HG02970 (cell line): ENCODE data around the gene ALDOC.
"Not testable (repeated sequence)": the region's sequence is repeated elsewhere in the genome, so short reads cannot be mapped to it uniquely, and the experiment has no call there.

Experiments
- ATAC-seq: cut with Tn5 transposase; IDR thresholded peaks from one replicate; pipeline ENCODE4 v1.9.1; 2021; ENCODE audit warnings: mild to moderate bottlenecking, moderate library complexity, moderate number of reproducible peaks; ENCODE audit not compliant: unreplicated experiment, low FRiP score

ALDOC gene

DNA sequence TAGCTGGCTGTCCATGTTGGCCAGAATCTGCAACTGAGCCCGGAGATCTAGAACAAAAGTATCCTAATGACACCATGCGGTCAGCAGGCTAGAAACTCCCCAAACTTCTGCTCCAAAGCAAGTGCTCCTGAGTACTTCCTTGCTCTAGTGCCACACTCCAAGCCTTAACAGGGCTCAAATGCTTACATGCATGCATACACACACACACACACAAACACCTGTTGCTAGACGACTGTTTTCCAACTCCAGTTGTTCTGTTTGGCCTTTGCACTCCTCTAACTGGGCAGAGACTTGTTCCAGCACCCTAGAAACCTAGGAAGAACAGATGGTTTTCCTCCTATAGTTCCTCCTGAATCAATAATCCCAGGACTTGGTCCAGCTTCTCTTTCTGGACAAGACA lies 7.7 kb upstream of the ALDOC start:
- no peak for ATAC-seq

- ATAC-seq = no peak
These were observed 5.8 kb upstream of the ALDOC start for GRCh38 chr17:28582513-28582912.

GRCh38 chr17:28580959-28581358 lies 4.3 kb upstream of the ALDOC start:
- ATAC-seq = no peak

GRCh38 chr17:28579526-28579925 lies 2.8 kb upstream of the ALDOC start:
- no peak for ATAC-seq

DNA sequence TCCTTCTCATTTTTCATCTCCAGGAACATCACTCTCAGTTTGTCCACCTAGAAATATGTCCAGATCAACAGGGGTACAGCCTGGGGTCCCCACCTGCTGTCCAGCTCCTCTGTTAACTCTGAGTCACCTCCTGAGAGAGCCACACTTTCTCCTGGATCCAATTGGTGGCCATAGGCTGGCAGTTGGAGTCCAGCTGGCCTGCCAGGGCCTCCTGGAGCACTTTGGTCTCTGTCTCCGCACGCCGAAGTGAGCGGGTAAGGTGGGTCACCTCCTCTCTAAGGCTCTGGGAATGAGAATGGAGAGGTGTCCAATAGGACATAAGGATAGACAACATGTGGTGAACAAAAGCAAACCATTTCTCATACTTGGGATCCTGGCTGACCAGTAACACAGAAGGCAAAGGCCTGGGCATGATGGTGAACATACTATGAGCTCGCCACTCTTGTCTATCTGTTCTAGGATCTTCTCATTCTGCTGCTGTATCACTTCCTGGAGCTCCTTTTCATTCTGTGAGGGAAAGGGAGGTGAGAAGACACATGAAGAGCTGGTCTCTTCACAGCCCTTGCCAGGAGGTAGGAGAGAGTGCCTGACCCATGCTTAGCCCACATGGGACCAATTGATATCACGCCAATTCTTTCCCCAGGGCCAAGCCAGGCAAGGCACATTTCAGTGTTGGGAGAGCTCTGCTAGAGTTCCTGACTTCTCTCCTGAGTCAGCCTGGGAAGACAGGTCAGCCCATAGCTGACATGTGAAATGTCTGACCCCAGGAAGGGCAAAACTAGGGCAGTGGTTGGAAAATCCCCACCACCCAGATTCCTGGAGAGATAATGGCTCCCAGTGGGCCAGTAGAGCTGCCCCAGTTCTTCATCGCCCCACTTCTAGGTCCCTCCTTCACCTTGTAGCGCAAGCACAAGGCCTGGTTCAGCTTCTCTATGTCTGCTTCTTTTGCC lies 1.8 kb upstream of the ALDOC start:
- ATAC-seq = no peak

DNA sequence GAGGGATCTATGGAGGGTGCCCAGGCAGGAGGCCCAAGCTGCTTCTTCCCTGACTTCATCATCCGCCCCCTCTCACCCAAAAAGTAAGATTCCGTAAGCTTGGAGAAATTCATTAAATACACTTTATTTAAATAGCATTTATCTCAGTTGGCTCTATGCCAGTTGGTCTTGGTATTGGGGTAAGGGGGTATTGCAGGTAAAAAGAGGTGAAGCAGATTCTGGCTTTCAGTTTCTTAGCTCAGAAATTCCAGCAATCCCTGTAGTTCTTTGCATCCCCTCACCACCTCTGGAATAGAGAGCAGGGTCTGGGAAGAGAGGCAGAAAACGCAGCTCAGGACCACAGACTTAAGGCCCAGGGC lies 750 bp upstream of the ALDOC start:
- no peak for ATAC-seq

DNA sequence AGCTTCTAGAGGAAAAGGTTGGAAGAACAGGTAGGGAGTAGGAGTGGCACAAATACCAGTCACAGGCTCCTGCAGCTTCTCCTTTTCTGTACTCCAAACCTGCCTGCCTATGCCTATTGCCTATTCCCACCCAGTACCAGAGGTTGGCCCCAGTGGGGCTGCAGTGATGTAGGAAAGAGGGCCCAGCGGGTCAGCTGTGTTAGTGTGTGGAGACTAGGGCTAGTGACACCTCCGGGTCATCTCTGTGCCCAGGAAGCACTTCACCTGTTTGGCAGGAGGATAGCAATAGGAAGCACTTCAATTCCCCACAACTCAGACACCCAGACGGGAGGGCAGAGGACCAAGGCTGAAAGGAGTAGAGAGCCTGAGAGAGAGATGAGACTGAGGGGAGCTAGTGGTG lies 679 bp downstream of the ALDOC start:
- not testable (repeated sequence) for ATAC-seq

- no peak for ATAC-seq
These were observed 1.4 kb downstream of the ALDOC start for GRCh38 chr17:28575126-28575795.

DNA sequence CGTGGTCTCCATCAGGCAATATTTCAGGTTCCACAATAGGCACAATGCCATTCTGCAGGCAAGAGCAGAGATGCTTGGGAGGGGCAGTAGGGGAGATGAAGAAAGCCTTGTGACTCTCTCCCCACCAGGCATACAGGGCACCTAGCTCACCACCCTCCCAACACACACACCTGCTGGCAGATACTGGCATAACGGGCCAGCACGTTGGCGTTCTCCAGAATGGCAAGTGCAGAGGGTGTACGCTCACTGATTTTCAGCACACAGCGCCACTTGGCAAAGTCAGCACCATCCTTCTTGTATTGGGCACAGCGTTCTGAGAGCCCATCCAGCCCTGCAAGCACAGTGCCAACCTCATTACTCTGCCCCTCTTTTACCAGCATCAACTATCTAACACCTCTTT lies 2.2 kb downstream of the ALDOC start:
- no peak for ATAC-seq

DNA sequence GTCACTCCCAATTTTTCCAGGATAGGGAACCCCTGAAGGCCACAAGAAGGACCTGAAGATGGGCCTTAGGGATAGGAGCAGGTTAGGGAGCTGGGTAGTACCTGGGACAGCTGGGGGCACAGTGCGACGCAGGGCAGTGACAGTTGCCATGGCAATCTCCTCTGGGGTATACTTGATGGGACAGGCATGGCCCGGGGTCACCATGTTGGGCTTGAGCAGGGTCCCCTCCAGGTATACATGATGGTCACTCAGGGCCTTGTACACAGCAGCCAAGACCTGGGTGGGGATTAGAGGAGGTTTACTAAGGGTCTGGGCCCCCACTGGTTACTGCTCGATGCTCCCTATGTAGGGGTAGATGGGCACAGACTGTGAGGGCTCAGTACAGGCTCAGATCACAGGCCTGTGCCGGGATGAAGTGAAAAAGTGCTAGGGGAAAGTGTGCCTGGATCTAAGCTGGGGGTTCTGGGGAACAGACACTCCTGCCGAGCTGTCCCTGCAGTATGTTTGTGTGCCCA lies 2.7 kb downstream of the ALDOC start:
- no peak for ATAC-seq

GRCh38 chr17:28573521-28573920 lies 3.2 kb downstream of the ALDOC start:
- ATAC-seq = no peak

- ATAC-seq = no peak
These were observed 3.7 kb downstream of the ALDOC start for GRCh38 chr17:28573040-28573380.

DNA sequence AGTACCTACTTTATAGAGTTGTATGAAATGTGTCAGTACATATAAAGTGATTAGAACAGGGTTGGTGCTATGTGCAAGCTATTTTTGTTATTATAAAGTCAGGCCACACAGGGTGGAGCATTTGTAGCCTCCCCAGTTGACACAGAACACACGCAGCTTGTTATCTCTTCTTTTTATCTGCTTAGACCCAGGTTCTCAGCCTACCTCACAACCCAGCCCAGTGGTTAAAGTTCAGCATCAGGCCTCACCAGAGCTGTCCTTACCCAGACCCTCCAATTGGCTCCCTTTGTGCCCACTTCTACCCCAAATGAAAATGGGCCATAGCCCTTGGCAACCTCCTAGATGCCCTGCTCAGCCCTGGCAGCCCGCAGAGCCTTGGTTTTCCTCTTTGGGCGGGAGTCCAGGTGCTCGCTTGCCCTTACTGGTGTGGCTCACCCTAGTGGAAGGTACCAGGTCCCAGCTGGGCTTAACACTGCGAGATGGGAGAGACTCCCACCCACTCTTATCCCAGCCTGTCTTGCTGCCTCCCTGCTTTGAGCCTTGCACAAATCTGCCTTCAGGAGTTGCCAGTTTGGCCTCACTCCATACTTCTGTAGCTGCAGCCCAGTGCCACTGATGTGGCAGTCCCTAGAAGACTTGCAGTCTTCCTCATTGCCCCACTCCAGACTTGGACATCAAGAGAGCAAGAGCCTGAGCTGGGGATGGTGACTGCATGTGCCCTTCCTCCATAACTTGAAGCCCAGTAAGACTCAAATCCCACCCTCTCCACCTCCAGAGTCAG lies 4.2 kb downstream of the ALDOC start:
- no peak for ATAC-seq

DNA sequence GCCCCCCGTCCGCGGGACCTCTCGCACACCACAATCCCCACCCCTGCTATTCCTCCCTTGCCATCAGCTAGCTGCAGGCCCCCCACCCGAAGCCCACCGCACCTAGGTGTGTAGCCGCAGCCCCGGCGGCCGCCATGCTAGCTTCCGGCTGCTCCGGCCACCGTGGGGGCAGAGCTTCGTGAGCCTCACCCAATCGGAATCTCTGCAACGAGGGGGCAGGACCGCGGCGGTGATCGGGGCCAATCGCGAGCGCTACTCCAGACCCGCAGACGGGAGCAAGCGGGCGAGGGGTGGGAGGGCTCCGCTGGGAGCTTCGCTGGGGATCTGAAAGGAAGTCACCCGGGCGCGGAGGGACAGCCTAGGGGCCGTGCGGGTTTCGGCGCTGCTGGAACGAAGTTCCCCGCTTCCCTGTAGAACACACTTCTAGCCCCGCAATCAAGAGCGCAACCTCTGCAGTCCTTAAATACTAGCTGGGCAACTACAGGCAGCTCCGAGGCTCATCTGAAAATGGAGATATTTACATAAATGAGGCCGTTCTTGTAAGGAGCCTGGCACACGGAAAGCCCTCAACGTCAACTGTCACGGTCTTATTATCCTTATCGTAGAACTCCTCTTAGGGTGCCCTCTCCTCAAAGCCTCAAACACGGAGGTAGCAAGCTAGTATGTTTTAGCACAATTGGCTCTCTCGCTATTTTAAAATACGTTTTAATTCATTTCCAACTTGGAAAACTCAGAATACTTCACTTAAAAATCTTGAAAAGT lies 5.2 kb downstream of the ALDOC start, which contains the start of gene PIGS:
PIGS (minus strand) TSS at position 164 of the 762 bp plus-strand sequence; CDS start at position 136, 28 bp downstream.
- peak; percentile 70 for ATAC-seq

DNA sequence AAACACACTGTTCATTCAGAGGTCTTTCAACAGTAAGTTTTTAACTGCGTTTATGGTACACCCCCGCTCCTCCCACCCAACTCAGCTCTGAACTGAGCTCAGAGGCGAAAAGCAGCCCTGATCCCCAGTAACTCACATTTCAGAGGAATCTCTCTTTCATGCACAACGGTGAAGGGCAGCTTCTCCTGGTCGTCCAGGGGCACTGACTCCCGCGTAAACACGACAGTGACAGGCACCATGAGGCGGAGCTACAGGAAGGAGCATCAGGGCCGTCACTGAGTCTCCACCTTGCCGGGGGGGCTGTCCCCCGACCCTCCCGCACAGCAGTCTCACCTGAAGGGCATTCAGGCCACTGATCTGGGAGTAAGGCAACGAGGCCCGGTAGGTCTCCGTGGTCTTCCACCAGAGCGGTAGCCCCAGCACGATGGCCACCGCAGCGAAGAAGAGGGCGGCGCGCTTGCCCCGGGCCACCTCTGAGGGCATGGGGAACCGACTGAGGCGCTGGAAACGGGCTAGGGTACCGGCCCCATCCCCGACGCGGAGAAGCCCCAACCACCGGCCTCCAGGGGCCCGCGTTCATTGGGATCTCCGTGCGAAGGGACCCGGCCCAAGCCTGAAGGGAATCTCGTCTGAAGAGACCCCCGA lies 5.9 kb downstream of the ALDOC start:
- ATAC-seq = peak; percentile 12

GRCh38 chr17:28569446-28569845 lies 7.2 kb downstream of the ALDOC start:
- no peak for ATAC-seq

GRCh38 chr17:28567604-28568003 lies 9.1 kb downstream of the ALDOC start:
- ATAC-seq = no peak

GRCh38 chr17:28563475-28563874 lies 13.2 kb downstream of the ALDOC start:
- no peak for ATAC-seq

GRCh38 chr17:28555022-28555421 lies 21.7 kb downstream of the ALDOC start:
- ATAC-seq = no peak

DNA sequence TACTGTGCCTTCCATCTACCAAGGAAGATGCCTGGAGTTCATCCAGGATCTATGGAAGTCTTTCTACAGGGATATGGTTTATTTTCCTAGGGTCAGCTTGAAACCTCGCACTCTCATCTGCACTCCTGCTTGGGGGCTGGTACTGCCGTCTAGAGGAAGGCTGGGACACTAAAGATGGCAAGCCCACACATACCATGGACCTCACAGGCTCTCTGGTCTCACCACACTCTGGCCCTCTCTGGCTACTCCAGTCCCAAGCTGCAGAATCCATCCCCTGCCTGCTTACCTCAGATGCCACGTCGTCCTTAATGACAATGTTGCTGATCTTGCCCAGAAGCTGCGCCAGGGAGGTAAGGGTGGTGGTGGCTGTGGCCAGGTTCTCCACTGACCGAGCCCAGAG lies 22.1 kb downstream of the ALDOC start:
- ATAC-seq = no peak
